A673 (cell line): Measurements from ENCODE around the gene TDRD3. TPM values are rescaled to one million over a fixed set of nuclear protein-coding genes. Genes with fewer than 3 reads are reported as not detected.

Source experiments
- BruUV-seq: library from RNA; stranded (reverse); fragments of 400-500 nt; replicated peaks from 2 replicates; lab custom pipeline; 2021; lab: Mats Ljungman, UMichigan
- CTCF ChIA-PET: fragments of 300-600 bp; sonication (Branson Sonifier 250); formaldehyde crosslinking; loops from one replicate; lab custom pipeline; 2022; ENCODE audit warnings: antibody characterized with exemption; lab: Charles Lee
- POLR2A ChIA-PET: fragments of 300-600 bp; sonication (Branson Sonifier 250); formaldehyde crosslinking; loops from one replicate; lab custom pipeline; 2022; ENCODE audit warnings: antibody characterized with exemption; ENCODE audit not compliant: low non-redundant PET; lab: Charles Lee
- DNase-seq: peaks from one replicate; pipeline ENCODE4 v3.0.0-alpha.2; 2015; ENCODE audit warnings: low spot score
- H3K27ac ChIP-seq: fragments of 200-600 bp; sonication (generic); 2 replicates; pipeline ENCODE4 v1.5.1; 2016; ENCODE audit warnings: mixed run types, low read depth, mild to moderate bottlenecking, mixed read lengths, antibody characterized with exemption, low read length; ENCODE audit not compliant: poor library complexity, severe bottlenecking
- H3K27me3 ChIP-seq: fragments of 200-600 bp; sonication (generic); replicated peaks from 2 replicates; pipeline ENCODE4 v1.6.1; 2017; ENCODE audit warnings: mixed run types, low read depth, mild to moderate bottlenecking, mixed read lengths, antibody characterized with exemption, low read length; ENCODE audit not compliant: insufficient read depth, poor library complexity
- H3K36me3 ChIP-seq: fragments of 200-600 bp; sonication (generic); 2 replicates; pipeline ENCODE4 v1.6.1; 2016; ENCODE audit warnings: mixed run types, mild to moderate bottlenecking, mixed read lengths, antibody characterized with exemption, low read length; ENCODE audit not compliant: insufficient read depth, poor library complexity, severe bottlenecking
- H3K4me1 ChIP-seq: fragments of 200-600 bp; sonication (generic); 2 replicates; pipeline ENCODE4 v1.6.1; 2017; ENCODE audit warnings: mixed run types, mild to moderate bottlenecking, mixed read lengths, antibody characterized with exemption, low read length; ENCODE audit not compliant: insufficient read depth, poor library complexity, severe bottlenecking
- H3K4me3 ChIP-seq: fragments of 200-600 bp; sonication (generic); 2 replicates; pipeline ENCODE4 v1.5.1; 2016; ENCODE audit warnings: low read depth, mixed run types, mild to moderate bottlenecking, mixed read lengths, low read length; ENCODE audit not compliant: poor library complexity, severe bottlenecking
- H3K9me3 ChIP-seq: fragments of 200-600 bp; sonication (generic); 2 replicates; pipeline ENCODE4 v1.6.1; 2016; ENCODE audit warnings: mixed run types, low read depth, mild to moderate bottlenecking, mixed read lengths, antibody characterized with exemption, low read length; ENCODE audit not compliant: poor library complexity, severe bottlenecking
- CTCF ChIP-seq: fragments of 300-800, 200-600 bp; sonication (generic); conservative IDR thresholded peaks from 2 replicates; pipeline ENCODE4 v1.5.1; 2017; ENCODE audit warnings: low read depth, mild to moderate bottlenecking, antibody characterized with exemption, low read length, moderate library complexity, mixed read lengths
- EZH2 ChIP-seq: fragments of 200-600 bp; sonication (generic); IDR thresholded peaks from 2 replicates; pipeline ENCODE4 v1.6.1; 2017; ENCODE audit warnings: borderline replicate concordance, low read depth, mild to moderate bottlenecking, mixed read lengths, antibody characterized with exemption, low read length; ENCODE audit not compliant: poor library complexity, severe bottlenecking
- intact Hi-C: fragments of 100-400 bp; cut with micrococcal nuclease; formaldehyde crosslinking; loops from one replicate; pipeline ENCODE4 v1.10.0; 2022; ENCODE audit not compliant: unreplicated experiment
- total RNA-seq: library from RNA; stranded (reverse); gene quantifications from 2 replicates; pipeline ENCODE4 v1.2.3, GENCODE V29; 2021

The TDRD3 gene
- total RNA-seq, 1 experiment from 2014 or later = 30.7 TPM

GRCh38 chr13:60386250-60386649, 10.8 kb upstream of the TDRD3 start:
- no TSS peak for BruUV-seq
- Histone ChIP-seq H3K9me3 (no peaks in the 10 kb centered on the region), H3K36me3 (no peaks in the 10 kb centered on the region), H3K27me3 (no peaks in the 10 kb centered on the region), H3K27ac (no peak overlapping the region), H3K4me3 (no peak overlapping the region), H3K4me1 (peaks cover 15% of the 10 kb centered on the region)
- CTCF ChIA-PET = no interaction called here
- intact Hi-C loops = no loop called here
- no peak for TF ChIP-seq EZH2
- POLR2A ChIA-PET = no interaction called here
- DNase-seq = no peak

- CTCF ChIA-PET = no interaction called here
- peaks cover 7% of the 10 kb centered on the region for H3K4me1 ChIP-seq
- POLR2A ChIA-PET = no interaction called here
- H3K4me3 ChIP-seq = no peak overlapping the region
- H3K27me3 ChIP-seq = no peaks in the 10 kb centered on the region
- intact Hi-C loops = no loop called here
- no peak overlapping the region for H3K27ac ChIP-seq
- BruUV-seq = no TSS peak
- H3K36me3 ChIP-seq = no peaks in the 10 kb centered on the region
- TF ChIP-seq CTCF = no peak
- no peak for TF ChIP-seq EZH2
- H3K9me3 ChIP-seq = no peaks in the 10 kb centered on the region
- DNase-seq = no peak
Observed at GRCh38 chr13:60392131-60392530, 4.9 kb upstream of the TDRD3 start.

- H3K27ac ChIP-seq = peak overlapping the region; percentile 93
- intact Hi-C loops = loop anchor here (1.0 to 2.0 kb wide), 2 partner anchors 35 to 61 kb away; no protein-coding TSS in a partner anchor
- no peaks in the 10 kb centered on the region for H3K9me3 ChIP-seq
- no peaks in the 10 kb centered on the region for H3K27me3 ChIP-seq
- TF ChIP-seq CTCF (no peak), EZH2 (no peak)
- no TSS peak for BruUV-seq
- H3K4me1 ChIP-seq = peaks cover 27% of the 10 kb centered on the region
- H3K36me3 ChIP-seq = no peaks in the 10 kb centered on the region
- CTCF ChIA-PET = no interaction called here
- peak; percentile 97 for DNase-seq
- POLR2A ChIA-PET = no interaction called here
- H3K4me3 ChIP-seq = peak overlapping the region; percentile 62
Observed at GRCh38 chr13:60395971-60396782, 843 bp upstream of the TDRD3 start.
